Body of pancreas (tissue), 4 donors: ENCODE data around the gene NEGR1.

ENCODE experiments used
- POLR2A ChIP-seq, 3 donors: fragments of 450-650 bp; IDR thresholded peaks; one replicate each; pipeline ENCODE4 v1.6.1; 2016; ENCODE audit warnings: antibody characterized with exemption in 3 of 3, mild to moderate bottlenecking in 2 of 3
- TF ChIP-seq, protein P1 (sequence below), 7 experiments: fragments of 450-650 bp in 4 of 7; fragments of 200-600 bp in 3 of 7; sonication (generic) in 3 of 7; IDR thresholded peaks; one replicate each; pipeline ENCODE4 v1.5.1; 2016 to 2019; ENCODE audit warnings: antibody characterized with exemption in 7 of 7

DNA sequence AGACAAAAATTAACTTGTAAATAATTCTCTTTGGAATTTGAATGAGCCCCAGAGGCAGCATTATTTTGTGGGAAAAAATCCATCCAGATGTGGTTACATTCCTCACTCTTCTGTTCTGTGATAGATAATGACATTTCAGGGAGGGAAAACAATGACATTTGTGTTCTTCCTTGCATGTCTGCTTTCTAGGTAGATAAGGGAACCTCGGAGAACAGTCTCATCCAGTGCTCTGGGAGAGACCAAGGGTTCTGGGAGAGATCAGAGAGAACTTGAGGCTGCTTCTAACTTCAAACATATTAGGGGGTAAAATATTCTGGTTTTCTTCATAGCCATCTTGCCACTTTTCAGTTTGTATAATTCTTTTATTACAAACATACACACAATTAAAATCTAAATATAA, 269.2 kb downstream of the NEGR1 start:
- TF ChIP-seq, protein P1, sequence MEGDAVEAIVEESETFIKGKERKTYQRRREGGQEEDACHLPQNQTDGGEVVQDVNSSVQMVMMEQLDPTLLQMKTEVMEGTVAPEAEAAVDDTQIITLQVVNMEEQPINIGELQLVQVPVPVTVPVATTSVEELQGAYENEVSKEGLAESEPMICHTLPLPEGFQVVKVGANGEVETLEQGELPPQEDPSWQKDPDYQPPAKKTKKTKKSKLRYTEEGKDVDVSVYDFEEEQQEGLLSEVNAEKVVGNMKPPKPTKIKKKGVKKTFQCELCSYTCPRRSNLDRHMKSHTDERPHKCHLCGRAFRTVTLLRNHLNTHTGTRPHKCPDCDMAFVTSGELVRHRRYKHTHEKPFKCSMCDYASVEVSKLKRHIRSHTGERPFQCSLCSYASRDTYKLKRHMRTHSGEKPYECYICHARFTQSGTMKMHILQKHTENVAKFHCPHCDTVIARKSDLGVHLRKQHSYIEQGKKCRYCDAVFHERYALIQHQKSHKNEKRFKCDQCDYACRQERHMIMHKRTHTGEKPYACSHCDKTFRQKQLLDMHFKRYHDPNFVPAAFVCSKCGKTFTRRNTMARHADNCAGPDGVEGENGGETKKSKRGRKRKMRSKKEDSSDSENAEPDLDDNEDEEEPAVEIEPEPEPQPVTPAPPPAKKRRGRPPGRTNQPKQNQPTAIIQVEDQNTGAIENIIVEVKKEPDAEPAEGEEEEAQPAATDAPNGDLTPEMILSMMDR (IDR thresholded peaks at IDR 0.05) = no peak
- no peak for TF ChIP-seq POLR2A (IDR thresholded peaks at IDR 0.05)
